DMS 273 treated with DMSO at 0.1 percent for 48 hours (cell line): ENCODE results near the gene CSGALNACT2.

Source experiments
- DNase-seq: peaks from one replicate; lab custom pipeline; 2025; lab: John Stamatoyannopoulos, UW

The CSGALNACT2 gene

DNA sequence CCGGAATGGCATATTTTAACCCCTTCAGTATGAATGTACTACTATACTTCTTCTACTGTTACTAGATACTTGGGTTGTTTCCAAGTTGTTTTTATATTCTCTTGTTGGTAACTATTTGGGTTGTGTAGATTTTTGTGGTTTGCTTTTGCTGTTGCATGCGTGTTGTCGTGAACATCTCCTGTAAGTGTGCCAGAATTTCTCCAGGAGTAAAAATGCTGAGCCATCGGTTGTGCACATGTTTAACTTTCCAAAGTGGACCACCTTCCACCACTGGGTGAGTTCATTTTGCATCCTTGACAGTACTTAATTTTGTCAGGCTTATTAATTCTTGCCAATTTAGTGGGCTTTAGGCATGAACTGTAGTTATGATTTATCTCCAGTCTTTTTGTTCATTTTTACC, 47.9 kb downstream of the CSGALNACT2 start:
- no peak for DNase-seq

DNA sequence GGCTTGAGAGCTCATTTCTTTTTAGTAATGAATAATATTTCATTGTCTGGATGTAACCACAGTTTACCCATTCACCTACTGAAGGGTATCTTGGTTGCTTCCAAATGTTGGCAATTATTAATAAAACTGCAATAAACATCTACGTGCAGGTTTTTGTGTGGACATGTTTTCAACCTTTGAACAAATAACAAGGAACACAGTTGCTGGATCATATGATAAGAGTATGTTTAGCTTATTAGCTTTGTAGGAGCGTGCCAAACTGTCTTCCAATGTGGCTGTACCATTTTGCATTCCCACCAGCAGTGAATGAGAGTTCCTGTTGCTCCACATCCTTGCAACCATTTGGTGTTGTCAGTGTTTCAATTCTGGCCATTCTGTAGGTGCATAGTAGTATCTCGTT, 49.0 kb downstream of the CSGALNACT2 start:
- no peak for DNase-seq

DNA sequence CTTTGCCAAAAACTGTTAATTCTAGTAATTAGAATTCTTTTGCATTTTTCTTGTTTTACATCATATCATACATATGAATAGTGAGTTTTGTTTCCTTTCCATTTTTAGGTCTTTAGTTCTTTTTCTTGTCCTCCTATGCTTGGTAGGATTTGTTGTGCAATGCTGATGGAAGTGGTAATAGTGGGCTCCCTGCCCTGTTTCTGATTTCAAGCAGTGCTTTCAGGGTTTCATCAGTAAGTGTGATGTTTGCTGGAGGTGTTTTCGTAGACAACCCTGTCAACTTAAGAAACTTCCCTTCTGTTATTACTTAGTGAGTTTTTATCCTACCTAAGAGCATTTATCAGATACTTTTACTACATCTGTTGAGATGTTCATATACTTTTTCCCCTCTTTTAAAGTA, 50.5 kb downstream of the CSGALNACT2 start:
- no peak for DNase-seq

GRCh38 chr10:43190289-43190688, 52.0 kb downstream of the CSGALNACT2 start:
- no peak for DNase-seq

- no peak for DNase-seq
Observed at GRCh38 chr10:43190775-43191174, 52.5 kb downstream of the CSGALNACT2 start.

- no peak for DNase-seq
Observed at GRCh38 chr10:43192884-43193283, 54.6 kb downstream of the CSGALNACT2 start.

DNA sequence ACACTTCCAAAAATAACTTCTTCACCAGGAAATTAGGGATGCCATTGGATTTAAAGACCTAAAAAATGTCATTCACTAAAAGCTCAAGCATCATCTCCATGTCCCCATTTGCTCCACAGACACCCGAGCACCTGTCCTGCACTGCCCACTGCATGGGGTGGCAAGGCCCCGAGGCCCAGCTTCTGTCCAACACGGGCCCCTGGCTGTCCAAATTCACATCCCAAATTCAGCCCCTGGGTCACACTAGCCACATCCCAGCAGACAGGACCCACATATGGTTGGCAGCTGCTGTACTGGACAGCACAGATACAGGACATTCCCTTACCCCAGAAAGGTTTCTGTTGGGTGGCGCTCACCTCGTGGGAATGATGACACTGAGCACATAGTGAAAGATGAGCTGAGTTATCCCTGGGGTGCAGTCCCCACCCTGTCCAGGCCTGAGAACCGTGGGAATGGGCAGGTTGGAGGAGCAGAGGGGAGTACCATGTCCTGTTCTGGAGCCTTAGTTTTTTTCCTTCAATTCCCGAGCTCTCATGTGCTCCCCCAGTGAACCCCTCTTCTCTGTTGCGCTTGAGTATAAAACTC, 55.3 kb downstream of the CSGALNACT2 start:
- no peak for DNase-seq

GRCh38 chr10:43194266-43194665, 56.0 kb downstream of the CSGALNACT2 start:
- no peak for DNase-seq

DNA sequence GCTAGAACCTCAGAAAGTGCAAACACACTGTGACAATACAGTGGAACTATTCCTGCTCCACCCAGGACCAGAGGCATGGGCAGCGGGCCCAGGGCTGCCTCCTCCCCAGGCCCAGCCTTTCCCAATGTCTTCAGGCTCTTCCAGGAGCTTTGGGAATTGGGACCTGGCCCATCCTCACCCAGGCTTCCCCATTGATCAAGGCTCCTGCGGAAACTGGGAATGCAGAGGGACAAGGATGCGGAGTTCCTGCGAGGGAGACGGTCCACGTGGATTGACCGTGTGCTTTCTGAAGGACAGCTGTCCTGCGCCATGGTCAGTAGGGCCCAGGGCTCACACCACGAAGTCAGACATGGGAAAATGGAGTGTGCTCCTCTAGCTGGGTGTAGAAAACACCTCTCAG, 56.6 kb downstream of the CSGALNACT2 start:
- no peak for DNase-seq

DNA sequence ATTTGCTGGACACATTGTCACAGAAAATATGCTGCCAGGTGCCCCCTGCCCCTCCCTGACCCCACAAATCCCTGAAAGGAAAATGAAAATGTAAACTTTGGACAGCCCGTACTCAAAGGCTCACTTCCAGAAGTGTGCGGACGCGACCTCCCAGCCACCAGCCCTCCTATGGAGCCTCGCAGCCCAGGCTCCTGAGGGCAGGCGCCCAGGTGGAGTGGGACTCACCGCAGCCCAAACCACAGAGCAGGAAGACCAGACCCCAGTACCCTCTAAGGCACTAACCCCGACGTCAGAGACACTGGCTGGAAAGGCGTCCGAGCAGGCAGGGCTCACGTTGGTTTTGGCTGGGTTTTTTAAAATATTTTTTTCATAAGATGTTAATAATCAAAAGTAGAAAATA, 57.3 kb downstream of the CSGALNACT2 start:
- DNase-seq = no peak

- DNase-seq = no peak
Observed at GRCh38 chr10:43196131-43196980, 58.1 kb downstream of the CSGALNACT2 start.

GRCh38 chr10:43196981-43197833, 59.0 kb downstream of the CSGALNACT2 start:
- DNase-seq = no peak

DNA sequence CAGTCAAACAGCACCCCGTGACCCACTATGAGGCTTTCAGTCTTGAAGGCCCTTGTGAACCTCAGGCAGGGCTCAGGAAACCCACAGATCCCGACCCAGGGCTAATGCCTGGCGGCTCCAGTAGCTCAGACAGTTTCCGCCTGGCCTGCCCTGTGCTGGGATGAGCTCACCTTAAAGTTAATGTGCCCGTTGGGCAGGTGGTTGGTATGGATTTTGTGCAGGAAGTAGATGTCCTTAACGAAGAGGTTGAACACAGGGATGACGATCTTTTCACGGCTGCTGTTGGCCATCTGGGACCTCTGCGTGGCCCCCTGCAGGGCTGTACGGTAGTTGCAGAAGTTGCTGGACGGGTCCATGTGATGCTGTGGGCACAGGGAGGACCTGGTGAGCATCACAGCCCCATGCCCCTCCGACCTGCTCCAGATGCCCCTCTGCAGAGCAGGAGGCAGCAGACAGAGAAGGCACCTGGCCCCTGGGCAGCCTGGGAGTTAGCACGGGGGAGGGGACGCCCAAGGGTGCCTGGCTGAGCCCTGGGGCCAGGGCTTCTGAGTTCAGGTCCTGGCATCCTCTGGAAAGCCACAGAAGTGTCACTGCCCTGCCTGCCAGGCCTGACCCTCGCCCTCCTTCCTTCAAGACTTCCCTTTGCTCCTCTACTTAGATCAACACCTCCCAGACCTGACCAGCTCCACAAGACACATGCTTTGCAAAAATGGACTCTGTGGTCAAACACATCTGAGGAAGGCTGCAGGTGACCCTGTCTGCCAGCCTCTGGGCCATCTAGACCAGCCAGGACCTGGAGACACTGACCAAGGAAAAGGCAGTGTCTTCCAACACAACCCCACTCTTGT, 59.8 kb downstream of the CSGALNACT2 start:
- no peak for DNase-seq

DNA sequence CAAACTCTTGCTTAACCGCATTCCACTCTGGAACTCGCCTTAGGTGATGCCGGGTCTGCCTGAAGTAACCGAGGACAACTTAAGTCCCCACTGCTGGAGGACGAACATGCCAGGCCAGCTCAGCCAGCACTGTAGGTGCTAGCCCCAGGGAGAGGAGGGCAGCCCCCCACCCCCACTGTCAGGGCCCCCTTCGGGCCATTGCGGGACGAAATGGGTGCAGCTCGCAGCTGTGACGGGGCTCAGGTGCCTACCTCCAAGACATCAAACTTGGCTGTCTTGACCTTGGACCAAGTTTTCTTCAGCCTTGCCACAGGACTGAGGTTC, 60.4 kb downstream of the CSGALNACT2 start:
- DNase-seq = no peak

DNA sequence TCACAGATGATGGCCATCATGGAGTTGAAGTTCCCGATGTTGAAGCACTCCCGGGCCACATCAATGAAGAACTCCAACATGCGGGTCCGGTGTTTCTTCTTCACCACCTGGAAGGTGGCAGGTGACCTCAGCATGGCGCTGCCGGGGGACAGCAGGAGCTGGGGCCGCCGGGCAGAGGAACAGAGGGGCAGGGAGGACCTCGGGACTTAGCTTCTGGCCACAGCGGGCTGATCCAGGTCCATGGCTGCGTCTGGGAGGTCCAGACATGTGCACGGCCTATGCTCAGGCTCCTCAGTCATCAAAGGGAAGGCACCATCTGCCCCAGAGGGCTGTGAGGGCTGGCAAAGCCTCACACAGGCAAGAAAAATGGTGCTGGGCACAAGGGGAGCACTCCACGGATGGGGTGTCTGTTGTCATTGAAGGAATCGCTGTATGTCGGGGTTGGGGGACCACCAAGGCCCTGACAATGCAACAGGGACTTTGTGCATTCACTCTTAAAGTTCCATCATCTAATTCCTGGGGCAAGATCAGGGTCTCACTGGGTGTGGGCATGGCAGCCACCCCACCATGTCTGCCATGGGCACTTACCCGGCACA, 60.9 kb downstream of the CSGALNACT2 start:
- no peak for DNase-seq

DNA sequence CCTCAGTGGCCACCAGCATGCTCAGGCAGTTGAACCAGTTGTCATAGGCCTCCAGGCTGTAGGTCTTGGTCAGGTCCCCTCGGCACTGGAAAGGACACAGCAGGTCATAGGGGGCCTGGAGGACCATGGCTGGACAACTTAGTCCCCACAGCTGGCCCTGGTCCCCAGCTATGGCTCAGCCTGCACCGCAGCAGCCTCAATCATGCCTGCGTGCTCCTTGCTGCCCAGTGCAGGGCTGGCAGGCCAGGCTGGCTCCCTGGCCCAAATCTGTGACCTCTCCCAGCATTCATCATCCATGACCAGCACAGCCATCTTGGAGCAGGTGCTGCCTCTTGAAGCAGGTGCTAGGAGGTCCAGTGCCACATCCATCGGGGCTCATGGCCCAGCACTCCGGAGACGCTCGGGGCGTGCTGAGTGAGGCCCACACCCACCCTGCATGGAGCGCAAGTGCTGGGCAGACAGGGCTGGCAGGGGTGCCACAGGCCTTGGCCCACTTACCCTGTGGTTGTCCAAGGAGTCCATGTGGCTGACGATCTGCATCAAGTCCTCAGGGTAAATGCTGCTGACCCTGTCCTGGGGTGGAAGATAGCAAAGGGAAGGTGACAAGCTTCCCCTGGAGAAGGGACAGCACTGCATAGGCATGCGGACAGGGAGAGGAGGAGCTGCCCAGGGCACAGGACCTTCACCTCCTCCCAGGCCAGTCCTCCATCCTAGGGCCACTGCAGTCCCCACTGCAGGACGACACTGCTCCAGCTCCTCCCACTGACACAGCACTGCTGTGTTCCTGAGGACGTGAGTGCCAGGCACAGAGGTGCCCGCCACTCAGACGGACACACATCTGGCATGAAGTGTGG, 61.7 kb downstream of the CSGALNACT2 start:
- DNase-seq = no peak

GRCh38 chr10:43200538-43201390, 62.5 kb downstream of the CSGALNACT2 start:
- no peak for DNase-seq

DNA sequence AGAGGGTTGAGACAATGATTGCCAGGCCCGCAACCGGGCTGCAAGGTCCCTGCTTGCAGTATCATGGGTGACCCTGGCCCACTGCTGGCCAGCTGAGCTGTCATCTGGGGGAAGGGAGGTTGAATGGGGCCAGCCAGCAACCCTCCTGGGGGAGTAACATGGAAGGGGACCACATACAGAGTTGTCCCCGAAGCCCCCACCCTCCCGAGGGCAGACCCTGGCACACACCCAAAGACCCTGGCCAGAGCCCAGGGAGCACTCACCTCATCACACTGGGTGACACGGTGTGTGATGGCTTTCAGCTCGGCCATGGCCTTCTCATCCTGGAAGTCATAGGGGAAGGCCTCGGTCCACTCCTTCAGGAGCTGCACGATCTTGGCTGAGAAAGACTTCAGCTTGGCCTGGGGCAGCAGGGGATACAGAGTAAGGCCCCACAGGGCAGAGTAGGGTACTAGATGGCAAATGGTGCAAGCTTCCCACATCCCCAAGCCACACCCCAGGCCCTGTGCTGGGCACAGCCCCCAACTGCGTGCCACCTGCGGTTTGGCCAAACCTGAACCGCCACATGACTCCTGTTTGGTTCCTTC, 63.4 kb downstream of the CSGALNACT2 start:
- DNase-seq = no peak

DNA sequence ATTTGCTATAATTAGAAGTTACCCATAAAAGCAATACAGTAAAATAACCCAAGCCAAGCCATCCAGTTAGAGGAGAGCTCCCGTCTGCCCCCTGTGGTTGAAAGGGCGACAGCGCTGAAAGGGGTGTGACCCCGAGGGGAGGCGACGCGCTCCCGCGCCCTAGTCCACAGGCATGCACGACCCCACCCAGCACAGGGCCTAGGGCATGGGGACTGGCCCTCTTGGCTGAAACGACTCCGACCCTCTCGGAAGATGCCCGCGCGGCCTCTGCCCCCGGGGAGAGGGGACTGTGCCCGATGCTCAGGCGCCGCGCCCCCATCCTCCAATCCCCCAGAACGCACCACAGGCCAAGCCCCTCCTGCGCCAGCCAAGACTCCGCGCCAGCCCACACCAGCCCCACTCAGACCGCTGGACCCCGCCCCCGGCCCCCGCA, 64.0 kb downstream of the CSGALNACT2 start:
- no peak for DNase-seq
